Measurements from ENCODE around the gene STK32B. TPM values are rescaled to one million over a fixed set of nuclear protein-coding genes. Genes with fewer than 3 reads are reported as not detected.

Gene STK32B
- total RNA-seq, 1 experiment from 2014 or later: 1.1 TPM

GRCh38 chr4:5098176-5098575 is 46.9 kb downstream of the STK32B start:
- H3K9me2 ChIP-seq (replicated peaks; ENCODE audit: low read length): no peaks in the 10 kb centered on the region
- no peak overlapping the region for H3K4me3 ChIP-seq (ENCODE audit: low read length)
- no peak for ATAC-seq
- H3K79me2 ChIP-seq (ENCODE audit: low read length): no peaks in the 10 kb centered on the region
- H3K27me3 ChIP-seq (ENCODE audit: low read length): peaks cover 10% of the 10 kb centered on the region; the same call in 1 of the 2 replicates
- intact Hi-C loops (cut with micrococcal nuclease): no loop called here
- no peak overlapping the region for H3K9ac ChIP-seq (ENCODE audit: low read length)
- no peak for DNase-seq
- no peaks in the 10 kb centered on the region for H3K4me1 ChIP-seq (ENCODE audit: insufficient read depth, low read length)
- H2AFZ ChIP-seq (ENCODE audit: low read length): no peak overlapping the region
- no peaks in the 10 kb centered on the region for H3K36me3 ChIP-seq (ENCODE audit: low read depth, low read length)
- BruUV-seq (replicated peaks): no TSS peak
- TF ChIP-seq CTCF (conservative IDR thresholded peaks at IDR 0.05; ENCODE audit: low read depth, low read length) (no peak), EZH2phosphoT487 (IDR thresholded peaks at IDR 0.05; ENCODE audit: borderline replicate concordance, low read length) (no peak), EZH2 (IDR thresholded peaks at IDR 0.05; ENCODE audit: low read length, unreplicated experiment) (no peak)
- POLR2A ChIA-PET (ENCODE audit: unreplicated experiment): no interaction called here
- CTCF ChIA-PET: no interaction called here
- no peaks in the 10 kb centered on the region for H3F3A ChIP-seq (ENCODE audit: low read length, unreplicated experiment)
- H3K9me3 ChIP-seq (ENCODE audit: low read length): no peaks in the 10 kb centered on the region
- H3K4me2 ChIP-seq (ENCODE audit: low read length): no peak overlapping the region
- H4K20me1 ChIP-seq (ENCODE audit: low read length): no peaks in the 10 kb centered on the region
- H3K27ac ChIP-seq (ENCODE audit: low read length): no peak overlapping the region

- H3K9me3 ChIP-seq (ENCODE audit: low read length): no peaks in the 10 kb centered on the region
- no peaks in the 10 kb centered on the region for H3K4me1 ChIP-seq (ENCODE audit: insufficient read depth, low read length)
- intact Hi-C loops (cut with micrococcal nuclease): no loop called here
- H3K27ac ChIP-seq (ENCODE audit: low read length): no peak overlapping the region
- H3K4me2 ChIP-seq (ENCODE audit: low read length): no peak overlapping the region
- H3K36me3 ChIP-seq (ENCODE audit: low read depth, low read length): no peaks in the 10 kb centered on the region
- H3K27me3 ChIP-seq (ENCODE audit: low read length): peaks cover 14% of the 10 kb centered on the region; the same call in 1 of the 2 replicates
- H3K79me2 ChIP-seq (ENCODE audit: low read length): no peaks in the 10 kb centered on the region
- H3K4me3 ChIP-seq (ENCODE audit: low read length): no peak overlapping the region
- no TSS peak for BruUV-seq (replicated peaks)
- H4K20me1 ChIP-seq (ENCODE audit: low read length): no peaks in the 10 kb centered on the region
- H3F3A ChIP-seq (ENCODE audit: low read length, unreplicated experiment): no peaks in the 10 kb centered on the region
- H2AFZ ChIP-seq (ENCODE audit: low read length): no peak overlapping the region
- no peaks in the 10 kb centered on the region for H3K9me2 ChIP-seq (replicated peaks; ENCODE audit: low read length)
- DNase-seq (no peak), ATAC-seq (no peak)
- no peak for TF ChIP-seq CTCF (conservative IDR thresholded peaks at IDR 0.05; ENCODE audit: low read depth, low read length)
- TF ChIP-seq EZH2phosphoT487 (IDR thresholded peaks at IDR 0.05; ENCODE audit: borderline replicate concordance, low read length): no peak
- no peak for TF ChIP-seq EZH2 (IDR thresholded peaks at IDR 0.05; ENCODE audit: low read length, unreplicated experiment)
- no peak overlapping the region for H3K9ac ChIP-seq (ENCODE audit: low read length)
- CTCF ChIA-PET: no interaction called here
- POLR2A ChIA-PET (ENCODE audit: unreplicated experiment): no interaction called here
Observed at GRCh38 chr4:5100336-5100735, 49.1 kb downstream of the STK32B start.

- BruUV-seq (replicated peaks): no TSS peak
- CTCF ChIA-PET: no interaction called here
- POLR2A ChIA-PET (ENCODE audit: unreplicated experiment): no interaction called here
Observed at GRCh38 chr4:5100986-5101385, 49.7 kb downstream of the STK32B start.

More at GRCh38 chr4:5100986-5101385, 49.7 kb downstream of the STK32B start:
- Histone ChIP-seq H3K27ac (ENCODE audit: low read length) (no peak overlapping the region), H3K4me1 (ENCODE audit: insufficient read depth, low read length) (no peaks in the 10 kb centered on the region), H3K9me3 (ENCODE audit: low read length) (no peaks in the 10 kb centered on the region), H3K4me2 (ENCODE audit: low read length) (no peak overlapping the region), H3K79me2 (ENCODE audit: low read length) (no peaks in the 10 kb centered on the region), H4K20me1 (ENCODE audit: low read length) (no peaks in the 10 kb centered on the region), H3K27me3 (ENCODE audit: low read length) (peaks cover 14% of the 10 kb centered on the region; the same call in 1 of the 2 replicates), H3K36me3 (ENCODE audit: low read depth, low read length) (no peaks in the 10 kb centered on the region), H3K9ac (ENCODE audit: low read length) (no peak overlapping the region), H3F3A (ENCODE audit: low read length, unreplicated experiment) (no peaks in the 10 kb centered on the region), H2AFZ (ENCODE audit: low read length) (no peak overlapping the region), H3K9me2 (replicated peaks; ENCODE audit: low read length) (no peaks in the 10 kb centered on the region), H3K4me3 (ENCODE audit: low read length) (no peak overlapping the region)
- intact Hi-C loops (cut with micrococcal nuclease): no loop called here
- no peak for TF ChIP-seq EZH2phosphoT487 (IDR thresholded peaks at IDR 0.05; ENCODE audit: borderline replicate concordance, low read length)
- no peak for TF ChIP-seq CTCF (conservative IDR thresholded peaks at IDR 0.05; ENCODE audit: low read depth, low read length)
- no peak for TF ChIP-seq EZH2 (IDR thresholded peaks at IDR 0.05; ENCODE audit: low read length, unreplicated experiment)
- DNase-seq (no peak), ATAC-seq (no peak)
